OCI-LY3 (cell line): ENCODE data around the gene STIMATE.

ENCODE experiments used
- EZH2phosphoT487 ChIP-seq: fragments of 200-600 bp; shearing (Covaris generic); IDR thresholded peaks from 2 replicates; pipeline ENCODE4 v1.6.1; 2018; ENCODE audit warnings: antibody characterized with exemption, mixed run types, low read depth
- TF ChIP-seq, protein P1 (sequence below): fragments of 200-600, 300-600 bp; sonication (generic); IDR thresholded peaks from 2 replicates; pipeline ENCODE4 v1.5.1; 2014; ENCODE audit warnings: antibody characterized with exemption, low read length, low read depth

DNA sequence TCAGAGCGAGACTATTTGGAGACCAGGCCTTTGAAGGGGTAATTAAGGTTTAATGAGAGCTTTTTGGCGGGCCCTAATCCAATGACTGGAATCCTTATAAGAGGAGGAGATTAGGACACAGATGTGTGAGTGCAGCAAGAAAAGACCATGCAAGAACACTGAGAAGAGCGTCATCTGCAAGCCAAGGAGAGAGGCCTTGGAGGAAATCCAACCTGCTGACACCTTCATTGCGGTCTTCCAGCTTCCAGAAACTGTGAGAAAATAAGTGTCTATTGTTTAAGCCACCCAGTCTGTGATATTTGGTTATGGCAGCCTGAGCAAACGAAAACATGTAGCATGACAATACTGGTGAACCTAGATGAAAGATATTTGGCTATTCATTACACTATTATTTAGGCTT, 39.5 kb downstream of the STIMATE start:
- TF ChIP-seq, protein P1, sequence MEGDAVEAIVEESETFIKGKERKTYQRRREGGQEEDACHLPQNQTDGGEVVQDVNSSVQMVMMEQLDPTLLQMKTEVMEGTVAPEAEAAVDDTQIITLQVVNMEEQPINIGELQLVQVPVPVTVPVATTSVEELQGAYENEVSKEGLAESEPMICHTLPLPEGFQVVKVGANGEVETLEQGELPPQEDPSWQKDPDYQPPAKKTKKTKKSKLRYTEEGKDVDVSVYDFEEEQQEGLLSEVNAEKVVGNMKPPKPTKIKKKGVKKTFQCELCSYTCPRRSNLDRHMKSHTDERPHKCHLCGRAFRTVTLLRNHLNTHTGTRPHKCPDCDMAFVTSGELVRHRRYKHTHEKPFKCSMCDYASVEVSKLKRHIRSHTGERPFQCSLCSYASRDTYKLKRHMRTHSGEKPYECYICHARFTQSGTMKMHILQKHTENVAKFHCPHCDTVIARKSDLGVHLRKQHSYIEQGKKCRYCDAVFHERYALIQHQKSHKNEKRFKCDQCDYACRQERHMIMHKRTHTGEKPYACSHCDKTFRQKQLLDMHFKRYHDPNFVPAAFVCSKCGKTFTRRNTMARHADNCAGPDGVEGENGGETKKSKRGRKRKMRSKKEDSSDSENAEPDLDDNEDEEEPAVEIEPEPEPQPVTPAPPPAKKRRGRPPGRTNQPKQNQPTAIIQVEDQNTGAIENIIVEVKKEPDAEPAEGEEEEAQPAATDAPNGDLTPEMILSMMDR: no peak
- no peak for TF ChIP-seq EZH2phosphoT487
